GM18508 (cell line): ENCODE data around the gene PRODH.
"Not testable (repeated sequence)": the region's sequence is repeated elsewhere in the genome, so short reads cannot be mapped to it uniquely, and the experiment has no call there.

ENCODE experiments used
- ATAC-seq: cut with Tn5 transposase; IDR thresholded peaks from one replicate; pipeline ENCODE4 v1.9.1; 2021; ENCODE audit warnings: moderate number of reproducible peaks; ENCODE audit not compliant: insufficient read depth, unreplicated experiment

The PRODH gene

GRCh38 chr22:18968011-18968749 is 32.1 kb upstream of the PRODH start:
- no peak for ATAC-seq

- ATAC-seq: not testable (repeated sequence)
Measured at GRCh38 chr22:18967391-18968010, 31.4 kb upstream of the PRODH start.

- no peak for ATAC-seq
Measured at GRCh38 chr22:18966748-18967147, 30.7 kb upstream of the PRODH start.

GRCh38 chr22:18965526-18966421 is 29.7 kb upstream of the PRODH start:
- no peak for ATAC-seq

GRCh38 chr22:18964501-18965265 is 28.6 kb upstream of the PRODH start:
- not testable (repeated sequence) for ATAC-seq

GRCh38 chr22:18964051-18964450 is 28.0 kb upstream of the PRODH start:
- not testable (repeated sequence) for ATAC-seq

- ATAC-seq: no peak
Measured at GRCh38 chr22:18962308-18962635, 26.2 kb upstream of the PRODH start.

GRCh38 chr22:18961632-18962307 is 25.7 kb upstream of the PRODH start:
- ATAC-seq: not testable (repeated sequence)

GRCh38 chr22:18961201-18961600 is 25.1 kb upstream of the PRODH start:
- ATAC-seq: not testable (repeated sequence)

GRCh38 chr22:18960166-18960820 is 24.2 kb upstream of the PRODH start:
- not testable (repeated sequence) for ATAC-seq

- not testable (repeated sequence) for ATAC-seq
Measured at GRCh38 chr22:18959741-18960140, 23.6 kb upstream of the PRODH start.

- not testable (repeated sequence) for ATAC-seq
Measured at GRCh38 chr22:18959266-18959665, 23.2 kb upstream of the PRODH start.

GRCh38 chr22:18958738-18959137 is 22.6 kb upstream of the PRODH start:
- ATAC-seq: not testable (repeated sequence)

- not testable (repeated sequence) for ATAC-seq
Measured at GRCh38 chr22:18958321-18958705, 22.2 kb upstream of the PRODH start.

GRCh38 chr22:18957621-18958320 is 21.7 kb upstream of the PRODH start:
- not testable (repeated sequence) for ATAC-seq

- not testable (repeated sequence) for ATAC-seq
Measured at GRCh38 chr22:18956956-18957355, 20.9 kb upstream of the PRODH start.

- not testable (repeated sequence) for ATAC-seq
Measured at GRCh38 chr22:18956121-18956895, 20.2 kb upstream of the PRODH start.

GRCh38 chr22:18955696-18956095 is 19.6 kb upstream of the PRODH start:
- no peak for ATAC-seq
